Measurements from ENCODE around the gene CSMD2. TPM values are rescaled to one million over a fixed set of nuclear protein-coding genes. Genes with fewer than 3 reads are reported as not detected.

The CSMD2 gene
- total RNA-seq, 1 experiment from 2014 or later, result 13.2 TPM

GRCh38 chr1:33971913-33972312 is 193.1 kb downstream of the CSMD2 start:
- H3K27ac Mint-ChIP-seq, result no peak overlapping the region
- no peak overlapping the region for H3K4me3 Mint-ChIP-seq
- CTCF ChIA-PET, result no interaction called here
- peaks cover 30% of the 10 kb centered on the region for H3K4me1 Mint-ChIP-seq
- DNase-seq (ENCODE audit: low spot score) (no peak), ATAC-seq (no peak)
- no peaks in the 10 kb centered on the region for H3K9me3 Mint-ChIP-seq
- no peaks in the 10 kb centered on the region for H3K27me3 Mint-ChIP-seq (ENCODE audit: low read depth)
- H3K36me3 Mint-ChIP-seq, result peaks cover 6% of the 10 kb centered on the region; the same call in 1 of the 2 replicates
- POLR2A ChIA-PET, result interaction anchor here (0.5 kb wide), 1 partner anchor 64 kb away, joined by 3 read pairs; no protein-coding TSS in a partner anchor
- TF ChIP-seq NR3C1 (CRISPR knock-in tag; conservative IDR thresholded peaks at IDR 0.05; ENCODE audit: low read depth) (no peak), MXD4 (CRISPR knock-in tag; IDR thresholded peaks at IDR 0.05; ENCODE audit: borderline replicate concordance) (no peak), CBFB (CRISPR knock-in tag; IDR thresholded peaks at IDR 0.05; ENCODE audit: low read depth) (no peak), MYBL2 (CRISPR knock-in tag; IDR thresholded peaks at IDR 0.05) (no peak)

GRCh38 chr1:33971018-33971710 is 193.9 kb downstream of the CSMD2 start:
- H3K36me3 Mint-ChIP-seq, result peaks cover 6% of the 10 kb centered on the region; the same call in 1 of the 2 replicates
- H3K4me1 Mint-ChIP-seq, result peaks cover 38% of the 10 kb centered on the region
- ATAC-seq (no peak), DNase-seq (ENCODE audit: low spot score) (no peak)
- H3K27ac Mint-ChIP-seq, result peak overlapping the region; percentile 56
- POLR2A ChIA-PET, result no interaction called here
- H3K27me3 Mint-ChIP-seq (ENCODE audit: low read depth), result no peaks in the 10 kb centered on the region
- H3K4me3 Mint-ChIP-seq, result no peak overlapping the region
- TF ChIP-seq JAZF1 (CRISPR knock-in tag; IDR thresholded peaks at IDR 0.05) (no peak), ZNF416 (CRISPR knock-in tag; IDR thresholded peaks at IDR 0.05) (no peak), ZNF423 (CRISPR knock-in tag; IDR thresholded peaks at IDR 0.05) (no peak)
- TF ChIP-seq, protein P1, sequence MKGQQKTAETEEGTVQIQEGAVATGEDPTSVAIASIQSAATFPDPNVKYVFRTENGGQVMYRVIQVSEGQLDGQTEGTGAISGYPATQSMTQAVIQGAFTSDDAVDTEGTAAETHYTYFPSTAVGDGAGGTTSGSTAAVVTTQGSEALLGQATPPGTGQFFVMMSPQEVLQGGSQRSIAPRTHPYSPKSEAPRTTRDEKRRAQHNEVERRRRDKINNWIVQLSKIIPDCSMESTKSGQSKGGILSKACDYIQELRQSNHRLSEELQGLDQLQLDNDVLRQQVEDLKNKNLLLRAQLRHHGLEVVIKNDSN (CRISPR knock-in tag; IDR thresholded peaks at IDR 0.05), result no peak
- CTCF ChIA-PET, result interaction anchor here (0.7 kb wide), 1 partner anchor 42 kb away, joined by 4 read pairs; no protein-coding TSS in a partner anchor
- H3K9me3 Mint-ChIP-seq, result no peaks in the 10 kb centered on the region

DNA sequence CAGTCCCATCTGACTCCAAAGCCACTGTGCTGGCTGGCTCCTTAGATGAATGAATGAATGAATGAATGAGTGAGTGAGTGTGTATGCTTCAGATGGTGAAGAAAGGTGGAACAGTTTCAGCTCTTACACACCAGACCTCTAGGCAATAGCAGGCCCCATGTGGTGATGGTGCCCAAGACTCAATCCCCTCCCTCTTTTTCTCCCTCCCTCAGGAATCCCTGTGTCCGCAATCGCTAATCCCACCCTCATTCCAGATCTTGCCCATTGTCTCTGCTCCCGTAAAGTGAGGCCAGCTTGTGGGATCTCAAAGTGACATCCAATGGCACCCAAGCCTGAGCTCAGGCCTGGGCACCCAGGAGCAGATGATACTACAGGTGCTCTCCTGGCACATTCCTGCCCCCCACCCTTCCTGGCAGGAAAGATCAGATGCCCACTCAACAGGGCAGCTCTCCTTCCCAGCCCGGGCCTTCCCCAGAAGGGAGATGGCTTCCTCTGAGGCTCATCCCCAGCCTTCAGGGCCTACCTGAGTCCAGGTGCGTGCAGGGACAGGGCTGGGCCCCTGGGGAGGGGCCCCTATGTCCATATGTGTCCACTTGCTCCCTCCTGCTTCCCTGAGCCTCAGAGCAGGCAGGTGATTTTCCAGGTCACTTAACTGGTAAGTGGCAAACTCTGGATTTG is 194.7 kb downstream of the CSMD2 start:
- Mint-ChIP-seq H3K36me3 (peaks cover 6% of the 10 kb centered on the region; the same call in 1 of the 2 replicates), H3K4me1 (peaks cover 38% of the 10 kb centered on the region), H3K27me3 (ENCODE audit: low read depth) (no peaks in the 10 kb centered on the region), H3K27ac (peak overlapping the region; percentile 56; the same call in 1 of the 2 replicates), H3K9me3 (no peaks in the 10 kb centered on the region), H3K4me3 (no peak overlapping the region)
- POLR2A ChIA-PET, result no interaction called here
- peak; percentile 64 for ATAC-seq
- CTCF ChIA-PET, result interaction anchor here (0.8 to 1.0 kb wide), 2 partner anchors 44 to 143 kb away, joined by 3 read pairs; no protein-coding TSS in a partner anchor
- peak; percentile 29 for DNase-seq (ENCODE audit: low spot score)
- TF ChIP-seq TEAD1 (CRISPR knock-in tag; IDR thresholded peaks at IDR 0.05), result peak; percentile 17; the same call in 1 of the 2 replicates
- TF ChIP-seq FOXJ3 (CRISPR knock-in tag; IDR thresholded peaks at IDR 0.05; ENCODE audit: borderline replicate concordance), result no peak

DNA sequence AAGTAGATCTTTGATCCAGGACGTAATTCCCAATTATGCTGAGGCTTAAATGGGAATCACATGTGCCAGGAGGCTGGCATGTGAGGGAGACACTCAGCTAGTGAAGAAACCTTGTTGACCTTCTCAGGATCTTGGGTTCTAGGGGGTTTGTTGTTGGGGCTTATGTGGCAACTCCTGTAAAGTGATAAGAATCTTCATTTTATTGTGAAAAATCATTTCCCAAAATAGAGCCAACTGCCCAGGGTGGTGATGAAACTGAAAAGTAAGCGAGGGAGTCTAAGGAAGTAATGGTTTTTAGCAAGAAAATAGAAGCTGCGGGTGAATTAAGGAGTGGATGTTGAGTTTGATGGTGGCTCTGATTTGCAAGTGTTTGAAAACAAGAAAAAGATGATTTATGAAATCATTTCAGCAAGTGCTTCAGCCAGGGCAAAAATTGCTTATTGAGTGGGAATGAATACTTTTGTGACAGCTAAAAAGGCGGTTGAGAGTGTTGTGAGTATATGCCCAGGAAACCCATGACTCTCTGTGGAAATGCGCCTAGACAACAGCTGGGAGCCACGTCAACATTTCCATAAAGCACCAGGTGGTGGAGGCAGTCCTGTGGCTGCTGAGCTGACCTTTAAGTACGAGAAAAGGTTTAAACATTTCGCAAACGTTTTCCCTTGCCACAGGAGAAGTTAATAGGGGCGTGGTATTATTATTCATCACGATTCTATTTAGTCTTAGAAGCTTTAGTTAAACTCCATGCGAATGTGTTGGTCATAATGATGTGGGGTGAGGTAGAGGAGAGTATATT is 198.5 kb downstream of the CSMD2 start:
- POLR2A ChIA-PET, result no interaction called here
- no peak for TF ChIP-seq JAZF1 (CRISPR knock-in tag; IDR thresholded peaks at IDR 0.05)
- TF ChIP-seq SMAD4 (CRISPR knock-in tag; IDR thresholded peaks at IDR 0.05), result no peak
- TF ChIP-seq FOXJ3 (CRISPR knock-in tag; IDR thresholded peaks at IDR 0.05; ENCODE audit: borderline replicate concordance), result no peak
- TF ChIP-seq AR (CRISPR knock-in tag; IDR thresholded peaks at IDR 0.05), result no peak
- no peak for TF ChIP-seq ATF1 (CRISPR knock-in tag; IDR thresholded peaks at IDR 0.05)
- TF ChIP-seq GTF2I (CRISPR knock-in tag; conservative IDR thresholded peaks at IDR 0.05), result no peak
- TF ChIP-seq, protein P2, sequence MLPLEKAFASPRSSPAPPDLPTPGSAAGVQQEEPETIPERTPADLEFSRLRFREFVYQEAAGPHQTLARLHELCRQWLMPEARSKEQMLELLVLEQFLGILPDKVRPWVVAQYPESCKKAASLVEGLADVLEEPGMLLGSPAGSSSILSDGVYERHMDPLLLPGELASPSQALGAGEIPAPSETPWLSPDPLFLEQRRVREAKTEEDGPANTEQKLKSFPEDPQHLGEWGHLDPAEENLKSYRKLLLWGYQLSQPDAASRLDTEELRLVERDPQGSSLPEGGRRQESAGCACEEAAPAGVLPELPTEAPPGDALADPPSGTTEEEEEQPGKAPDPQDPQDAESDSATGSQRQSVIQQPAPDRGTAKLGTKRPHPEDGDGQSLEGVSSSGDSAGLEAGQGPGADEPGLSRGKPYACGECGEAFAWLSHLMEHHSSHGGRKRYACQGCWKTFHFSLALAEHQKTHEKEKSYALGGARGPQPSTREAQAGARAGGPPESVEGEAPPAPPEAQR (CRISPR knock-in tag; IDR thresholded peaks at IDR 0.05), result no peak
- TF ChIP-seq ZMAT4 (CRISPR knock-in tag; IDR thresholded peaks at IDR 0.05), result no peak
- TF ChIP-seq ZNF512 (CRISPR knock-in tag; IDR thresholded peaks at IDR 0.05; ENCODE audit: borderline replicate concordance), result no peak
- TF ChIP-seq RORB (CRISPR knock-in tag; IDR thresholded peaks at IDR 0.05), result no peak

More for the DNA sequence above, 198.5 kb downstream of the CSMD2 start:
- Mint-ChIP-seq H3K27ac (peak overlapping the region; percentile 42), H3K27me3 (ENCODE audit: low read depth) (no peaks in the 10 kb centered on the region), H3K9me3 (no peaks in the 10 kb centered on the region), H3K4me3 (no peak overlapping the region), H3K36me3 (peaks cover 6% of the 10 kb centered on the region; the same call in 1 of the 2 replicates), H3K4me1 (peaks cover 33% of the 10 kb centered on the region)
- DNase-seq (ENCODE audit: low spot score) (no peak), ATAC-seq (no peak)
- CTCF ChIA-PET, result interaction anchor here (0.7 to 1.0 kb wide), 2 partner anchors 47 to 354 kb away, joined by 3 to 6 read pairs; no protein-coding TSS in a partner anchor

Data from WTC11 (cell line).